Hepatic stellate cell (primary cell): ENCODE data around the gene SLC7A5.
"Not testable (repeated sequence)": the region's sequence is repeated elsewhere in the genome, so short reads cannot be mapped to it uniquely, and the experiment has no call there.

ENCODE experiments used
- DNase-seq: peaks from one replicate; pipeline ENCODE4 v3.0.0; 2011; ENCODE audit warnings: low spot score

The SLC7A5 gene

DNA sequence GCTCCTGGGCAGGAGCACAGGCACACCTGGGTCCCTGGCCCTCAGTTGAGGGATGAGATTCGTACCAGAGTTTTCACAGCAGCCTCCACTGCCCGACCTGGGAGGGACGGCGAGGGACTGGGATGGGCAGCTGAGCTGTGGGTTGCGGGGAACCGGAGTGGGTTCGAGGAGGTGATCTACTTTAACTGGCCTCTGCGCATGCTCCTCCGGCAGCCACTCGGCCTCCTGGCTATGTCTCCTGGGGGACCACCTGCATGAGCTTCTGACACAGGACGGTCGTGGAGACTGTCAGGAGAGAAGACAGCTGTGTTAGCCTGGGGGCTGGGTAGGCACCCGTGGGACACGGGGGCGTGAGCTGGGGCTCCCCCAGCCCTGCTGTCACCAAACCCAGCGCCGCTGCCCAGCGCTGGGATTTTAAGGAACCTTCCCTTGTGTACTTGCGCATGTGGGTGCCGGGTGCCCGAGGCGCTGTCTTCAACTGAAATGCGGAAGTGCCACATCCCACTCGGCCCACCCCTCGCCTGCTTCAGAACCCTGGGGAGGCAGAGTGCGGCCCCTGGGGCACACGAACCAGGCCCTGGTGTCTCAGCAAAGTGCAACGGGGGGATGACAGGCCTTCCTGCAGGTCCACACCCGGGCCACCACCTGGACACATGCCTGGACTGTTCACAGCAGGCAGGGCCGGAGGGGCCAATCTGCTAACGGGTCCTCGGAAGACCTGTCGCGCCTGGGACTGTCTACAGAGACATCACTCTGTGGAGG is 36.4 kb downstream of the SLC7A5 start:
- no peak for DNase-seq

GRCh38 chr16:87832137-87832527 is 37.2 kb downstream of the SLC7A5 start:
- DNase-seq = no peak

DNA sequence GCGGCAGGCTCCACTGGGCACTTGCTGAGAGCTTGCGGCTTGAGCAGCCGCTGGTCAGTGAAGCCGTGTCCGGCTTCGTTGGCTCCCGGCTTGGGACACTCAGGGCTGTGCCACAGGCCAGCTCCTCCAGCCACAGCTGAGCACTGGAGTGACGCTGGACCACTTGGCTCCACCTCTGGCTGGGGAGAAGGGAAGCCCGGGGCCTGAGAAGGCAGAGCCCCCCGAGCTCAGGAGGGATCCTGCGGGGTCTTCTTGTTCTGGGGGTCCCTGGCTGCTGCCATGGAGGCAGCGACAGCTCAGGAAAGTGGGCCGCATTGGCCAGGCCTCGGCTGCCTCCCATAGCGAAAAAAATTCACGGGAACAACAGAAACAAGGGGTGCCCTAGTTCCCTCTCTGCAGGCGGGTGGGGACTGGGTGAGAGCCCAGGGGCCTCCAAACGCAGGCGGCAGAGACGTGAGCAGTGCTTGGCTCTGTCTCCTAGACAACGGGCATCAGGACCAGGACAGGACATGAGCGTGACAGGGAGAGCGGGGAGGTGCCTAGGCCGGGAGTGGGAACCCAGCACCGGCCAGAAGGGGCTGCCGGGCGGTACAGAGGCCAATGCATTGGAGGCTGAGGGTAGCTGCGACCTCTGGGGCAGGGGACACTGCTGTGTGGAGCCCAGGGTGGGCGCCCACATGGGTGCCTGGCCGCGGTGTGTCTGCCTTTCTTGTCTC is 37.7 kb downstream of the SLC7A5 start:
- DNase-seq = no peak

- no peak for DNase-seq
Measured at GRCh38 chr16:87830673-87831420, 38.5 kb downstream of the SLC7A5 start.

DNA sequence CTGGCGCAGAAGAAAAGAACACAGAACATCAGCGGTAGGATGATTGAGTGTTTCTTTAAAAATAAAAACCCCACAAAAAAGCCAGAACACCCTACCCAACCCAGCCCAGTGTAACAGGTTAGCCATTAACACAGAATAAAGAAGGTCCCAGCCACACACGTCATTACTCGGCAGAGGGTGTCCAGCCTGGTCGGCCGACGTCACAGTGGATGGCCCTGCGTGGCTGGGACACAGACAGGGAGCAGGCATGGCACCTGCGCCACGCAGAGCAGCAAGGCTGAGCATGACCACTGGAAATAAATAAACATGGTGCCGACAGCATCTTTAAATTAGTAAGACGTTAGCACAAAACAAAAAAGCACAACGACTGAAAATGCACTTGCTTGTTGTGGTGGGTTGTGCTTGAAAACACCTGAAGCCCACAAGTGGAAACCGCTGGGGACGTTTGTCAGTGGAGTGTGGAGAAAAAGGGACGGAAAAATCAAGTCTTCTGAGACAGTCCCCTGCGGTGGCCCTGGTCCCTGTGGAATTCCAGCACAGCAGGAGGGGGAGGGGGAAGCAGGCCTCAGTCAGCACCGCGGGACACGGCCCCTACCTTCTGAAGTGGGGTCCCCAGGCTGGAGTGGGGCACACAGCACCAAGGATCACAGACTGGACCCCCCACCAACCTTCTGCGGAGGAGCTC is 39.2 kb downstream of the SLC7A5 start:
- no peak for DNase-seq

- DNase-seq = no peak
Measured at GRCh38 chr16:87829622-87829980, 39.7 kb downstream of the SLC7A5 start.

- no peak for DNase-seq
Measured at GRCh38 chr16:87828907-87829621, 40.2 kb downstream of the SLC7A5 start.

GRCh38 chr16:87828071-87828906 is 41.0 kb downstream of the SLC7A5 start:
- no peak for DNase-seq

GRCh38 chr16:87827588-87827915 is 41.8 kb downstream of the SLC7A5 start:
- DNase-seq = not testable (repeated sequence)

- no peak for DNase-seq
Measured at GRCh38 chr16:87826798-87827587, 42.3 kb downstream of the SLC7A5 start.

- not testable (repeated sequence) for DNase-seq
Measured at GRCh38 chr16:87826407-87826797, 42.9 kb downstream of the SLC7A5 start.

DNA sequence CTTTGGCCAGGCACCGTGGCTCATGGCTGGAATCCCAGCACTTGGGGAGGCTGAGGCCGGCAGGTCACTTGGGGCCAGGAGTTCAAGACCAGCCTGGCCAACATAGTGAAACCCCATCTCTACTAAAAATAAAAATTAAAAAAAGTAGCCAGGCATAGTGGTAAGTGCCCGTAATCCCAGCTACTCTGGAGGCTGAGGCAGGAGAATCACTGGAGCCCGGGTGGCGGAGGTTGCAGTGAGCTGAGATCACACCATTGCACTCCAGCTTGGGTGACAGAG is 43.5 kb downstream of the SLC7A5 start:
- not testable (repeated sequence) for DNase-seq

- no peak for DNase-seq
Measured at GRCh38 chr16:87824991-87825841, 44.1 kb downstream of the SLC7A5 start.

DNA sequence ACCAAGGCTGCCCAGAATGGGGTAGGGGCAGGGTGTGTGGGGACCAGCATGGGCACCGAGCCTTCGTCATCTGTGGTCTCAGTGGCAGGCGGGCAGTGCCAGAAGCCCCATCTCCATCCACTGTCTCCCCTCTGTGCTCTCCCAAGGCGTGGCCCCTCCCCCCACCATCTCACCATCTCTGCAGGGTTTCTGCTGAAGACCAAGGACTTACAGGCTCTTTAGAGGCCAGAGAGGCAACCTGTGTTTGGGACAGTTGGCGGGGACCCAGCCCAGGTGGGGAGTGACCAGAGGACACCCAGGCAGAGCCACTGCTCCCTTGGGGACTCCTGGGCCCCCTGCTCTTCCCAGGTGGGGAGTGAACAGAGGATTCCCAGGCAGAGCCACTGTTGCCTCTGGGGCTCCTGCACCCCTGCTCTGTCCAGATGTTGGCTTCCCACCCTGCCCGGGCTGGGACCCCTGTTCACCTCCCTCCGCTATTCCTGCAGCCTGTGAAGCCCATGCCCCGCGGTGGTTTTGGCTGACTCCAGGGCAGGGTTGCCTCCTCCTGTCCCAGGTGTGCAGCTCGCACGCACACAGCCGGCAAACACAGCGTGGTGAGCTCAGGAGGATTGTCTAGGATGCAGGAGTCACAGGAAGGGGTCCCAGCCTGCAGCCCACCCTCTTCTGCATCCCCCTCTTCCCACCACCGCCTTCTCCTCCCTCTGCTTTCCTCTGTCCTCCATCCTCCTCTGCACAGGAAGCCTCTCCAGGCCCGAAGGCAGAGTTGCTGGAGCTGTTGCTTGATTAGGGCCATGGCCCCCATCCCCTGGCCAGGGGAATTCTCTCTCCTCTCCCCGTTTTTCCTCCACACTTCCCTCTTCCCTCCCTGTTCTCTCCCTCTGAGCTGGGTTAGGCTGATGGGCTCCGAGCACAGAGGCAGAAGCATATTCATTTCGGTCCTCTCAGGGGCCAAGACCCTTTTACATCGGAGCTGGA is 45.0 kb downstream of the SLC7A5 start:
- DNase-seq = no peak

- no peak for DNase-seq
Measured at GRCh38 chr16:87823181-87823929, 46.0 kb downstream of the SLC7A5 start.

DNA sequence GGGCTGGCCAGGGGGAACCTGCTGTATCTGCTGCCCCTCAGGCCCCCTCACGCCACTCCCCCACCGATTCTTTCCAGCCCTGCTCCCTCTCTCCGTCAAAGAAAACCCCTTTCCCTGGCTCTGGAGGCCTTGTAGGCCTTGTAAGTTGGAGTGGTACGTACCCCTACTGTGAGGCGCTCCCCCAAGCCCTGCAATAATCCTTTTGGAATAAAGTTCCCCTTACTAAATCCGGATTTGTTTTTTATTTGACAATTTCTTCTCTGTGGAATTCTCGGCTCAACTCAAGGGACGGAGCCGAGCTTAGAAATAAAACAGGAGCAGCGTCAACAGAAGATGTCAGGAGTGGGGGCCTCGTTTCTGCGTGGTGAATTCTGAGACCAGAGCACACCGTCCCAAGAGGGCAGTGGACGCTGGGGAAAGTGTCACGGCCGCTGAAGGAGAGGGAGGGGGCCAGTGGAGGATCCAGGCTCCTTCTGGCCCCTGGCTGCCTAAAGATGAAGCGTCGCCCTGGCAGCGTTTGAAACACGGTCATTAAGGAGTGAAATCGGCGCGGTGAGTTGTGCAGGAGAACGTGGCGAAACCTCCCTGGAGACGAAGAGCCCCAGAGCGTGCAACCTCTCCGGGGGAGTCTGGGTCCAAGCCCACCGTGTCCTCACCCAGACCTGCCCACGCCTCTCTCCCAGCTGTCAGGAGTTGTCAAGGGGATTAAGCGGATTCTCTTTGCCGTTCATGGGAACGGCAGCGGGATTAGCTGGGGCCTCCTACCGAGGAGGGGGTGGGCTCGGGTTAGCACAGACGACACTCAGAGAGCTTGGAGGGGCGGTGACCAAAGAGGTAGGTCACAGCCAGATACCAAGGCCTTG is 47.0 kb downstream of the SLC7A5 start:
- DNase-seq = no peak
